Mucosa of rectum (tissue), 2 donors: ENCODE results near the gene INSIG2.

Experiments
- H3K27ac ChIP-seq, 2 donors: one replicate each; pipeline ENCODE4 v1.7.0; 2013; ENCODE audit warnings: inconsistent platforms in 2 of 2, low read depth in 2 of 2, low read length in 2 of 2
- H3K27me3 ChIP-seq, 2 donors: one replicate each; pipeline ENCODE4 v1.7.0; 2013; ENCODE audit warnings: low read length in 2 of 2; ENCODE audit not compliant: control insufficient read depth in 2 of 2, insufficient read depth in 2 of 2
- H3K36me3 ChIP-seq, 2 donors: one replicate each; pipeline ENCODE4 v1.7.0; 2013; ENCODE audit warnings: low read length in 2 of 2; ENCODE audit not compliant: control insufficient read depth in 2 of 2, insufficient read depth in 2 of 2
- H3K4me1 ChIP-seq, 2 donors: one replicate each; pipeline ENCODE4 v1.7.0; 2013; ENCODE audit warnings: low read length in 2 of 2, mild to moderate bottlenecking in 1 of 2; ENCODE audit not compliant: control insufficient read depth in 2 of 2, insufficient read depth in 2 of 2
- H3K4me3 ChIP-seq, 2 donors: one replicate each; pipeline ENCODE4 v1.7.0; 2013; ENCODE audit warnings: low read length in 2 of 2
- H3K9ac ChIP-seq, 2 donors: one replicate each; pipeline ENCODE4 v1.7.0; 2013; ENCODE audit warnings: low read length in 2 of 2, low read depth in 1 of 2, mild to moderate bottlenecking in 1 of 2
- H3K9me3 ChIP-seq, 2 donors: one replicate each; pipeline ENCODE4 v1.7.0; 2013; ENCODE audit warnings: low read length in 2 of 2; ENCODE audit not compliant: control insufficient read depth in 2 of 2
- donor health status: healthy.
- donor health status: Normal muscosa, but diverticular disease.

The INSIG2 gene

GRCh38 chr2:118124288-118124891 lies 36.1 kb downstream of the INSIG2 start:
- Histone ChIP-seq H3K9ac (no peak overlapping the region), H3K27me3 (no peaks in the 10 kb centered on the region), H3K4me3 (no peak overlapping the region), H3K27ac (no peak overlapping the region), H3K4me1 (peaks cover 0 to 3% of the 10 kb centered on the region in 2 donors), H3K36me3 (no peaks in the 10 kb centered on the region), H3K9me3 (no peaks in the 10 kb centered on the region)

DNA sequence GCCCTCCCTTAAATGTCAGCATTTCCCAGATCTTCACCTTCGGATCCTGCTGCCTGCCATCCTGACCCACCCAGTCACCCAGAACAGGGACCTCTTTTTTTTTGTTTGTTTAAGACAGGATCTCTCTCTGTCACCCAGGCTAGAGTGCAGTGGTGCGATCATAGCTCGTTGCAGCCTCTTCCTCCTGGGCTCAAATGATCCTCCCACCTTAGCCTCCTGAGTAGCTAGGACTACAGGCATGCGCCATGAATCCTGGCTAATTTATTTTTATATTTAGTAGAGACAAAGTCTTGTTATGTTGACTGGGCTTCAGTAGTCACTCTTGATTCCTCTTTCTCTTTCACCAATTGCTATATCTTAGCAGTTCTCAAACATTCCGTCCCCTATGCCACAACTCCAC lies 39.0 kb downstream of the INSIG2 start:
- H3K27ac ChIP-seq, result no peak overlapping the region
- no peak overlapping the region for H3K9ac ChIP-seq
- H3K27me3 ChIP-seq, result no peaks in the 10 kb centered on the region
- H3K36me3 ChIP-seq, result no peaks in the 10 kb centered on the region
- peaks cover 0 to 3% of the 10 kb centered on the region in 2 donors for H3K4me1 ChIP-seq
- no peak overlapping the region for H3K4me3 ChIP-seq
- H3K9me3 ChIP-seq, result no peaks in the 10 kb centered on the region

- H3K9ac ChIP-seq, result no peak overlapping the region
- H3K27ac ChIP-seq, result no peak overlapping the region
- no peak overlapping the region for H3K4me3 ChIP-seq
- no peaks in the 10 kb centered on the region for H3K9me3 ChIP-seq
- no peaks in the 10 kb centered on the region for H3K27me3 ChIP-seq
- H3K4me1 ChIP-seq, result no peaks in the 10 kb centered on the region
- H3K36me3 ChIP-seq, result no peaks in the 10 kb centered on the region
These were observed 40.6 kb downstream of the INSIG2 start for GRCh38 chr2:118128826-118129225.

- Histone ChIP-seq H3K9me3 (no peaks in the 10 kb centered on the region), H3K27ac (no peak overlapping the region), H3K36me3 (no peaks in the 10 kb centered on the region), H3K4me3 (no peak overlapping the region), H3K9ac (no peak overlapping the region), H3K4me1 (no peaks in the 10 kb centered on the region), H3K27me3 (no peaks in the 10 kb centered on the region)
These were observed 42.1 kb downstream of the INSIG2 start for GRCh38 chr2:118130385-118130784.

DNA sequence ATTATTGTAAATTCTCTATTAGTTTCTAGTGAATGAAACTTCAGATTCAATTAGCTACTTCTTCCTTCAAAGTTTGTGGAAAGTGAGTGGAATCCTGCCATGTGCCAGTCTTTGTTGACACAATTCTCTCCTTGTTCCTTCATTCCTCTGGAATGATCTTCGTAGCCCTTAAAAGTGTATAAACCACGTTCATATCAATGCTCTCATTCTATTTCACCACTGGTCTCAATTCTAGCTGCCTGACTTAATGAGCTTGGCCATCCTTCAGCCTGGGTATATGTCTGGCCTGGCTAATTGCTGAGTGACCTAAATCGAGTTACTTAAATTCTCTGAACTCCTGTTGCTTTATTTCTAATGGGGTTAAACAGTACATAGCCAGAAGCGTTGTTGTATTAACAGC lies 43.5 kb downstream of the INSIG2 start:
- H3K4me1 ChIP-seq, result no peaks in the 10 kb centered on the region
- H3K36me3 ChIP-seq, result no peaks in the 10 kb centered on the region

DNA sequence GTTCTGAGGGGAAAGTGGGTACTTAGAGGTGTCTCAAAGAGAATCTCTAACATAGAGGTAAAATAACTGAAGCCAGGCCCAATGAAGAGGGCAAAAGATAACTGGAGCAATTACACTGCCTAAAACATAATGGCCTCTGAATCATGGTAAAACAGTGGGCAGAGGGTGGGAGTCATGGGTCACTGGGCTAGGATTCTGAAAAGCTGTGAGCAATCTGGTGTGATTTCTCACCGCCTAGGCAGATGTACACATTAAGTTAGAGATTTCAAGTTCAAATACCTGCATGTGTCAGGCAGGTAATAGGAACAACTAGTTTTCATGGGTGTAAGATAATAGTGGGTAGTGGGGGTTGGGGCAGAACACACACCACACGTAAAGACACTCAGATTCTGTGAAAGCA lies 45.6 kb downstream of the INSIG2 start:
- Histone ChIP-seq H3K27me3 (no peaks in the 10 kb centered on the region), H3K4me3 (no peak overlapping the region), H3K9ac (no peak overlapping the region), H3K9me3 (no peaks in the 10 kb centered on the region), H3K4me1 (no peaks in the 10 kb centered on the region), H3K36me3 (no peaks in the 10 kb centered on the region), H3K27ac (no peak overlapping the region)

More for the DNA sequence above, 43.5 kb downstream of the INSIG2 start:
- Histone ChIP-seq H3K9ac (no peak overlapping the region), H3K27ac (no peak overlapping the region), H3K27me3 (no peaks in the 10 kb centered on the region), H3K9me3 (no peaks in the 10 kb centered on the region), H3K4me3 (no peak overlapping the region)

- Histone ChIP-seq H3K27ac (no peak overlapping the region), H3K9ac (no peak overlapping the region), H3K27me3 (no peaks in the 10 kb centered on the region), H3K9me3 (no peaks in the 10 kb centered on the region), H3K36me3 (no peaks in the 10 kb centered on the region), H3K4me3 (no peak overlapping the region), H3K4me1 (no peaks in the 10 kb centered on the region)
These were observed 46.4 kb downstream of the INSIG2 start for GRCh38 chr2:118134650-118135049.

DNA sequence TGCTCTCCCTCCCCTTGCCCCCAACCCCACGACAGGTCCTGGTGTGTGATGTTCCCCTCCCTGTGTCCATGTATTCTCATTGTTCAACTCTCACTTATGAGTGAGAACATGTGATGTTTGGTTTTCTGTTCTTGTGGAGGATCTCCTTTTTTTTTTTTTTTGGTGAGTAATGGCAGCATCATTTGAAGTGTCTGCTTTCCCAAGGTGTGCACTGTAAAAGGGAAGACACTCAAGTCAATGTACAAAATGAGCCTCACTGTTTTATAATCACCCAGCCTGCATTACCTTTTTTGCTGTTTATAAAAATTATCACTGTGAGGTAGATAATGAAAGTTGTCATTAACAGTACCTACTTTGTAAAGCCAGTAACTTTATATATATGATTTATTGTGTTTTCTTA lies 56.9 kb downstream of the INSIG2 start:
- no peak overlapping the region for H3K27ac ChIP-seq
- H3K36me3 ChIP-seq, result no peaks in the 10 kb centered on the region
- no peak overlapping the region for H3K9ac ChIP-seq
- no peaks in the 10 kb centered on the region for H3K27me3 ChIP-seq
- no peaks in the 10 kb centered on the region for H3K4me1 ChIP-seq
- H3K9me3 ChIP-seq, result no peaks in the 10 kb centered on the region
- no peak overlapping the region for H3K4me3 ChIP-seq

DNA sequence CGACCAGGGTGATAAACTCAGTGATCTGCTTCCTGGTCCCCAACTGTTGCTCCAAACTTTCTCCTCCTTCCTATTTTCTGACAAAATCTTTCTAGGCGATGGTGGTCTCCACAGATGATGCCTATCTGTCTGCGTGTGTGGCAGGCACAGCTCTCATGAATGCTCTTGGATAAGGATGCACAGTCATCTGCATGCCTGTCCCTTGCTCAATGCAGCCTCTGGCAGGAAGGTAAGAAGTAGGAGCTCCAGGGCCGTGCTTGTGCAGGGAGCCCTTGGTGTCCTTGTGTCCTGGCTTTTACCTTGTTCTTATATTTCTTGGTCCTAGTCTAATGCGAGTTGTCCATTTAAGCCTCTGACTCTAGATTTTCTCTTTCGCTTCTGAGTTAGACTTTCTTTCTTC lies 57.5 kb downstream of the INSIG2 start:
- Histone ChIP-seq H3K27me3 (no peaks in the 10 kb centered on the region), H3K4me3 (no peak overlapping the region), H3K9me3 (no peaks in the 10 kb centered on the region), H3K9ac (no peak overlapping the region), H3K27ac (no peak overlapping the region), H3K36me3 (no peaks in the 10 kb centered on the region), H3K4me1 (no peaks in the 10 kb centered on the region)

DNA sequence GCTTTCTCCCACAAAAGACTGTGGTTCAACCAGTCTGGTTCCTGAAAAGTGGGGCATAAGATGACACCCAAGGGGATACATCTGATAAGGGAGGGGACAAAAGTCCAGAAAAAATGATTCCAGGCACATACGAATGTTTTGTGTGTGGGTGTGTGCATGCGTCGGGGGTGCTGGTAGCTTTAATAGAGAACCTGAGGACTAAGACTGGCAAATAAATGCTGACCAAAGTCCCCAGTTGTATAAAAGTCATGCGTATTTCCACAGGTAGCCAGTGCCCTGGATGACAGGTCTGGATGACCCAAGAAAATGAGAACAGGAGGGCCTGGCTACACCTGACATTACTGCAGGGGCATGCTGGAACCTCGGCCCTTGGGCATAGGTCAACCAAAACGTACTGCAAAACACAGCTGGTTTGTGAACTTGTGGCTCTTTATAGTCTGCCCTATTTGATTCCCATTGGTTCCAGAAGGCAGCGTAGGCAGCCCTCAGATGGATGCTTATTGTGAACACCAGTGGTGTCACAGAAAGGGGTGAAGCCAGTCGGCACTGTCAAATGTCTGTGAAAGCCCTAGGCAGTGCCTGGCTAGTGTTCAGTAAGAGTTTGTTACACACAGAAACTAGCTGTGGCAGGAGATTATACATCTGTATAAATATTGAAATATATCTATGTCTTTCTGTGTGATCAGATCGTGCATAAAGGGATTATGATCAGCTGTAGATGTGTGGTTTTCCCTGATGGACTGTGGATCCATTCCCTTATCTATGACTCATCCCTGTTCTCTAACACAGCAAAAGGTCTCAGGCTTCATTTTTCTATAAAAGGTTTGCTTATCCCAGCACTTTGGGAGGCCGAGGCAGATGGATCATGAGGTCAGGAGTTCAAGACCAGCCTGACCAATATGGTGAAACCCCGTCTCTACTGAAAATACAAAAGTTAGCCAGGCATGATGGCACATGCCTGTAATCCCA lies 58.3 kb downstream of the INSIG2 start:
- no peak overlapping the region for H3K9ac ChIP-seq
- no peaks in the 10 kb centered on the region for H3K36me3 ChIP-seq
- H3K4me3 ChIP-seq, result no peak overlapping the region

More for the DNA sequence above, 58.3 kb downstream of the INSIG2 start:
- H3K27ac ChIP-seq, result no peak overlapping the region
- no peaks in the 10 kb centered on the region for H3K4me1 ChIP-seq
- no peaks in the 10 kb centered on the region for H3K27me3 ChIP-seq
- no peaks in the 10 kb centered on the region for H3K9me3 ChIP-seq
